Loucy (cell line): Measurements from ENCODE around the gene RAD51B.

Experiments
- EZH2phosphoT487 ChIP-seq: fragments of 200-600 bp; IDR thresholded peaks from 2 replicates; pipeline ENCODE4 v1.6.1; 2018; ENCODE audit warnings: antibody characterized with exemption, mild to moderate bottlenecking, moderate library complexity, borderline replicate concordance
- TF ChIP-seq, protein P1 (sequence below): fragments of 200-600 bp; sonication (generic); conservative IDR thresholded peaks from 2 replicates; pipeline ENCODE4 v1.5.1; 2014; ENCODE audit warnings: mild to moderate bottlenecking, antibody characterized with exemption, low read length

DNA sequence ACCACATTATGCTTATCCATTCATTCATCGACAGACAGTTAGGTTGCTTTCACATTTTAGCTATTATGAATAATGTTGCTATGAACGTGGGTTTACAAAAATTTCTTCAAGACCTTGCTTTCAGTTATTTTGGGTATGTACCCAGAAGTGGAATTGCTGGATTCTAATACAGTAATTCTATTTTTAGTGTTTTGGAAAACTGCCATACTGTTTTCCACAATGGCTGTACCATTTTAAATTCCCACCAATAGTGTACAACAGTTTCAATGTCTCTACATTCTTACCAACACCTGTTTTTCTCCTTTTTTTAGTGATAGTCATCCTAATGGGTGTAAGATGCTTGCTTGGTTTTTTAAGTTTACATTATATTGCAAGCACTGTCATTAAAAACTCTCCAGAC, 825.8 kb downstream of the RAD51B start:
- TF ChIP-seq, protein P1, sequence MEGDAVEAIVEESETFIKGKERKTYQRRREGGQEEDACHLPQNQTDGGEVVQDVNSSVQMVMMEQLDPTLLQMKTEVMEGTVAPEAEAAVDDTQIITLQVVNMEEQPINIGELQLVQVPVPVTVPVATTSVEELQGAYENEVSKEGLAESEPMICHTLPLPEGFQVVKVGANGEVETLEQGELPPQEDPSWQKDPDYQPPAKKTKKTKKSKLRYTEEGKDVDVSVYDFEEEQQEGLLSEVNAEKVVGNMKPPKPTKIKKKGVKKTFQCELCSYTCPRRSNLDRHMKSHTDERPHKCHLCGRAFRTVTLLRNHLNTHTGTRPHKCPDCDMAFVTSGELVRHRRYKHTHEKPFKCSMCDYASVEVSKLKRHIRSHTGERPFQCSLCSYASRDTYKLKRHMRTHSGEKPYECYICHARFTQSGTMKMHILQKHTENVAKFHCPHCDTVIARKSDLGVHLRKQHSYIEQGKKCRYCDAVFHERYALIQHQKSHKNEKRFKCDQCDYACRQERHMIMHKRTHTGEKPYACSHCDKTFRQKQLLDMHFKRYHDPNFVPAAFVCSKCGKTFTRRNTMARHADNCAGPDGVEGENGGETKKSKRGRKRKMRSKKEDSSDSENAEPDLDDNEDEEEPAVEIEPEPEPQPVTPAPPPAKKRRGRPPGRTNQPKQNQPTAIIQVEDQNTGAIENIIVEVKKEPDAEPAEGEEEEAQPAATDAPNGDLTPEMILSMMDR = no peak
- no peak for TF ChIP-seq EZH2phosphoT487
